HepG2 (cell line): ENCODE measurements around the gene SOX13. TPM values are rescaled to one million over a fixed set of nuclear protein-coding genes. Genes with fewer than 3 reads are reported as not detected.

ENCODE experiments used
- CSRNP1 ChIP-seq: sonication (generic); formaldehyde crosslinking; IDR thresholded peaks from 2 replicates; pipeline ENCODE4 v1.8.1; 2023; ENCODE audit warnings: mild to moderate bottlenecking, missing genetic modification reagents
- IKZF1 ChIP-seq: fragments of 450-650 bp; IDR thresholded peaks from 2 replicates; pipeline ENCODE4 v1.7.1; 2016
- ISX ChIP-seq: sonication (generic); formaldehyde crosslinking; conservative IDR thresholded peaks from 2 replicates; pipeline ENCODE4 v1.5.0; 2020; ENCODE audit warnings: missing genetic modification reagents
- MEIS1 ChIP-seq: sonication (generic); formaldehyde crosslinking; IDR thresholded peaks from 2 replicates; pipeline ENCODE4 v1.9.0; 2021; ENCODE audit warnings: mild to moderate bottlenecking, missing genetic modification reagents, moderate library complexity, borderline replicate concordance
- SOX13 ChIP-seq, 3 experiments: fragments of 450-650 bp in 1 of 3; sonication (generic) in 1 of 3; formaldehyde crosslinking in 1 of 3; IDR thresholded peaks in 2 of 3; conservative IDR thresholded peaks in 1 of 3; 2 replicates each; pipeline versions ENCODE4 v1.5.0 to v1.6.1; 2016 to 2020; ENCODE audit warnings: antibody characterized with exemption in 1 of 3, mild to moderate bottlenecking in 1 of 3, missing compliant biosample characterization in 1 of 3, missing genetic modification reagents in 1 of 3, moderate library complexity in 1 of 3
- STAG1 ChIP-seq: sonication (generic); formaldehyde crosslinking; IDR thresholded peaks from 2 replicates; pipeline ENCODE4 v1.4.0; 2020; ENCODE audit warnings: missing genetic modification reagents
- THAP11 ChIP-seq: IDR thresholded peaks from 2 replicates; pipeline ENCODE4 v1.6.1; 2016; ENCODE audit warnings: missing biosample characterization, missing genetic modification reagents
- ZEB1 ChIP-seq: IDR thresholded peaks from 2 replicates; pipeline ENCODE4 v1.6.1; 2012; ENCODE audit warnings: mild to moderate bottlenecking, low read depth, inconsistent platforms; ENCODE audit not compliant: insufficient replicate concordance
- ZNF292 ChIP-seq: sonication (generic); formaldehyde crosslinking; IDR thresholded peaks from 2 replicates; pipeline ENCODE4 v1.8.1; 2022; ENCODE audit warnings: mild to moderate bottlenecking, low read depth, missing genetic modification reagents, borderline replicate concordance
- ZNF512B ChIP-seq: sonication (generic); formaldehyde crosslinking; IDR thresholded peaks from 2 replicates; pipeline ENCODE4 v1.5.1; 2020; ENCODE audit warnings: missing genetic modification reagents, mild to moderate bottlenecking, borderline replicate concordance
- ZNF646 ChIP-seq: sonication (generic); formaldehyde crosslinking; IDR thresholded peaks from 2 replicates; pipeline ENCODE4 v1.9.0; 2021; ENCODE audit warnings: mild to moderate bottlenecking, missing genetic modification reagents
- ZNF691 ChIP-seq: sonication (generic); formaldehyde crosslinking; IDR thresholded peaks from 2 replicates; pipeline ENCODE4 v1.4.0; 2020; ENCODE audit warnings: missing genetic modification reagents, low read depth, mild to moderate bottlenecking, borderline replicate concordance
- ZSCAN5A ChIP-seq: sonication (generic); formaldehyde crosslinking; IDR thresholded peaks from 2 replicates; pipeline ENCODE4 v1.8.0; 2022; ENCODE audit warnings: mild to moderate bottlenecking, missing genetic modification reagents, borderline replicate concordance
- polyA plus RNA-seq, 8 experiments: library from polyadenylated mRNA; depleted of rRNA in 3 of 8; stranded (reverse) in 7 of 8; unstranded in 1 of 8; fragments of >200 nt; fragmentation: Illumina TruSeq in 4 of 8; extraction: Trizol in 4 of 8; gene quantifications; 2 replicates each; pipeline versions ENCODE4 v1.2.1 to v1.2.3, GENCODE V29; 2011 to 2016; ENCODE audit warnings: low read depth in 4 of 8, missing spikeins in 1 of 8, mixed read lengths in 1 of 8; ENCODE audit not compliant: insufficient read depth in 1 of 8
- total RNA-seq, 5 experiments: library from RNA; depleted of rRNA; stranded (reverse); fragments of >200 nt; fragmentation: Illumina TruSeq; extraction: Trizol; gene quantifications; 2 replicates each; pipeline ENCODE4 v1.2.3, GENCODE V29; 2016; ENCODE audit warnings: low read depth in 1 of 5

Gene SOX13
- total and polyA plus RNA-seq, 2 of the 13 experiments (the other 11 are each of a cell fraction or from before 2014, with no cell fraction given): 13.3 to 15.8 TPM

- TF ChIP-seq ISX (CRISPR knock-in tag) (no peak), ZNF691 (CRISPR knock-in tag) (no peak; the same call in 1 of the 2 replicates), ZNF512B (CRISPR knock-in tag) (peak; percentile 96), ZNF292 (CRISPR knock-in tag) (peak; percentile 64; the same call in 1 of the 2 replicates), CSRNP1 (CRISPR knock-in tag) (peak; percentile 79), THAP11 (CRISPR knock-in tag) (0 out of 2 replicates have a peak, but pooled peaks have one; percentile 33), ZNF646 (CRISPR knock-in tag) (no peak), MEIS1 (CRISPR knock-in tag) (no peak), IKZF1 (no peak), ZSCAN5A (CRISPR knock-in tag) (no peak; the same call in 1 of the 2 replicates), STAG1 (CRISPR knock-in tag) (peak; percentile 48), SOX13 (IDR thresholded peaks at IDR 0.05) (no peak), SOX13 (CRISPR knock-in tag; conservative IDR thresholded peaks at IDR 0.05 in 1 of 2, IDR thresholded peaks at IDR 0.05 in 1 of 2) (peak in 1 of 2 experiments; percentile 36; a peak in 1 of 4 replicates), ZEB1 (no peak)
Measured at GRCh38 chr1:204072931-204073836, at the start of gene SOX13 (continued).
